NCI-H345 (cell line): ENCODE results near the gene ZFP92.
"Not testable (repeated sequence)": the region's sequence is repeated elsewhere in the genome, so short reads cannot be mapped to it uniquely, and the experiment has no call there.

Experiments
- DNase-seq: peaks from one replicate; lab custom pipeline; 2025; lab: John Stamatoyannopoulos, UW

ZFP92 gene

GRCh38 chrX:153411255-153411987 lies at the start of gene ZFP92:
TSS of gene ZFP92 (plus strand) at chrX:153411472. CDS start at chrX:153418323, 6,851 bp downstream.
- DNase-seq: no peak

GRCh38 chrX:153361781-153362397 lies 49.4 kb upstream of the ZFP92 start:
- DNase-seq: no peak

- DNase-seq: no peak
Measured at GRCh38 chrX:153365670-153366069, 45.6 kb upstream of the ZFP92 start.

- DNase-seq: no peak
Measured at GRCh38 chrX:153366119-153366518, 45.2 kb upstream of the ZFP92 start.

GRCh38 chrX:153366878-153367538 lies 44.3 kb upstream of the ZFP92 start:
- no peak for DNase-seq

GRCh38 chrX:153370293-153371055 lies 40.8 kb upstream of the ZFP92 start:
- DNase-seq: no peak

GRCh38 chrX:153371256-153371655 lies 40.0 kb upstream of the ZFP92 start:
- DNase-seq: no peak

GRCh38 chrX:153372949-153373348 lies 38.3 kb upstream of the ZFP92 start:
- peak; percentile 16 for DNase-seq

- DNase-seq: no peak
Measured at GRCh38 chrX:153374426-153374825, 36.8 kb upstream of the ZFP92 start.

- DNase-seq: no peak
Measured at GRCh38 chrX:153375571-153375970, 35.7 kb upstream of the ZFP92 start.

GRCh38 chrX:153377727-153378126 lies 33.5 kb upstream of the ZFP92 start:
- no peak for DNase-seq

- DNase-seq: no peak
Measured at GRCh38 chrX:153378607-153379006, 32.7 kb upstream of the ZFP92 start.

GRCh38 chrX:153379508-153379907 lies 31.8 kb upstream of the ZFP92 start:
- peak; percentile 3 for DNase-seq

GRCh38 chrX:153379971-153380581 lies 31.2 kb upstream of the ZFP92 start:
- DNase-seq: peak; percentile 44

- DNase-seq: no peak
Measured at GRCh38 chrX:153380691-153381090, 30.6 kb upstream of the ZFP92 start.

GRCh38 chrX:153381684-153382532 lies 29.4 kb upstream of the ZFP92 start:
- DNase-seq: peak; percentile 89

GRCh38 chrX:153382563-153383482 lies 28.4 kb upstream of the ZFP92 start:
- DNase-seq: no peak

GRCh38 chrX:153384390-153384789 lies 26.9 kb upstream of the ZFP92 start:
- no peak for DNase-seq

- DNase-seq: not testable (repeated sequence)
Measured at GRCh38 chrX:153384973-153385372, 26.3 kb upstream of the ZFP92 start.

GRCh38 chrX:153386097-153386496 lies 25.2 kb upstream of the ZFP92 start:
- DNase-seq: no peak
